ENCODE measurements around the gene VGLL3. TPM values are rescaled to one million over a fixed set of nuclear protein-coding genes. Genes with fewer than 3 reads are reported as not detected.
"Not testable (repeated sequence)": the region's sequence is repeated elsewhere in the genome, so short reads cannot be mapped to it uniquely, and the experiment has no call there.

VGLL3 gene
- total RNA-seq, 1 donor from 2014 or later: 30.6 TPM

- peak; percentile 46 for DNase-seq
Measured at GRCh38 chr3:86989611-86990010, 1.3 kb downstream of the VGLL3 start.

- DNase-seq: no peak
Measured at GRCh38 chr3:86989006-86989405, 1.9 kb downstream of the VGLL3 start.

- DNase-seq: peak; percentile 58
Measured at GRCh38 chr3:86988235-86988634, 2.7 kb downstream of the VGLL3 start.

GRCh38 chr3:86987421-86987715 is 3.6 kb downstream of the VGLL3 start:
- no peak for DNase-seq

- peak; percentile 51 for DNase-seq
Measured at GRCh38 chr3:86986671-86987420, 4.1 kb downstream of the VGLL3 start.

- peak; percentile 50 for DNase-seq
Measured at GRCh38 chr3:86985181-86985826, 5.6 kb downstream of the VGLL3 start.

- no peak for DNase-seq
Measured at GRCh38 chr3:86984271-86984670, 6.7 kb downstream of the VGLL3 start.

- peak; percentile 63 for DNase-seq
Measured at GRCh38 chr3:86982883-86983282, 8.1 kb downstream of the VGLL3 start.

GRCh38 chr3:86978111-86978551 is 12.8 kb downstream of the VGLL3 start:
- peak; percentile 46 for DNase-seq

GRCh38 chr3:86976219-86976618 is 14.7 kb downstream of the VGLL3 start:
- DNase-seq: no peak

- DNase-seq: not testable (repeated sequence)
Measured at GRCh38 chr3:86974177-86974576, 16.8 kb downstream of the VGLL3 start.

GRCh38 chr3:86973440-86973839 is 17.5 kb downstream of the VGLL3 start:
- DNase-seq: no peak

GRCh38 chr3:86969500-86970189 is 21.3 kb downstream of the VGLL3 start:
- DNase-seq: no peak

- DNase-seq: no peak
Measured at GRCh38 chr3:86968244-86968932, 22.6 kb downstream of the VGLL3 start.

- no peak for DNase-seq
Measured at GRCh38 chr3:86967062-86967461, 23.9 kb downstream of the VGLL3 start.

GRCh38 chr3:86965166-86965565 is 25.8 kb downstream of the VGLL3 start:
- no peak for DNase-seq

- no peak for DNase-seq
Measured at GRCh38 chr3:86963611-86964010, 27.3 kb downstream of the VGLL3 start.

- no peak for DNase-seq
Measured at GRCh38 chr3:86961297-86961696, 29.7 kb downstream of the VGLL3 start.

GRCh38 chr3:86960550-86960949 is 30.4 kb downstream of the VGLL3 start:
- no peak for DNase-seq

GRCh38 chr3:86958534-86958933 is 32.4 kb downstream of the VGLL3 start:
- no peak for DNase-seq

- peak; percentile 62 for DNase-seq
Measured at GRCh38 chr3:86954747-86955146, 36.2 kb downstream of the VGLL3 start.

GRCh38 chr3:86954226-86954625 is 36.7 kb downstream of the VGLL3 start:
- DNase-seq: no peak

- DNase-seq: no peak
Measured at GRCh38 chr3:86951322-86951721, 39.6 kb downstream of the VGLL3 start.

Measured in tongue (tissue), 2 donors.